Panc1 (cell line): ENCODE results near the gene CAPN10.

Experiments
- CTCF ChIP-seq: fragments of 450-650 bp; IDR thresholded peaks from 2 replicates; pipeline ENCODE4 v1.5.1; 2017; ENCODE audit warnings: mild to moderate bottlenecking
- POLR2AphosphoS5 ChIP-seq: IDR thresholded peaks from 2 replicates; pipeline ENCODE4 v1.6.1; 2012; ENCODE audit warnings: mild to moderate bottlenecking, low read depth, low read length, moderate library complexity
- REST ChIP-seq, 2 experiments: IDR thresholded peaks; 2 replicates each; pipeline ENCODE4 v1.6.1; 2011 to 2012; ENCODE audit warnings: low read depth in 2 of 2, control low read depth in 1 of 2, low read length in 1 of 2, mild to moderate bottlenecking in 1 of 2, moderate library complexity in 1 of 2; ENCODE audit not compliant: insufficient read depth in 1 of 2
- SIN3A ChIP-seq: IDR thresholded peaks from 2 replicates; pipeline ENCODE4 v1.6.1; 2012; ENCODE audit warnings: low read depth, mild to moderate bottlenecking, low read length, moderate library complexity, borderline replicate concordance; ENCODE audit not compliant: insufficient read depth

GRCh38 chr2:240581811-240582210 lies 4.7 kb upstream of the CAPN10 start:
- TF ChIP-seq POLR2AphosphoS5: no peak
- TF ChIP-seq REST (IDR thresholded peaks at IDR 0.05; ENCODE audit: insufficient read depth in 1 of 2, low read depth in 2 of 2, low read length in 1 of 2): no peak
- TF ChIP-seq CTCF: no peak
- TF ChIP-seq SIN3A: no peak
